Measurements from ENCODE around the gene BPIFB1. TPM values are rescaled to one million over a fixed set of nuclear protein-coding genes. Genes with fewer than 3 reads are reported as not detected.

BPIFB1 gene
- total and polyA plus RNA-seq, 2 of the 13 experiments (the other 11 are each of a cell fraction or from before 2014, with no cell fraction given) = 0.82 to 4.4 TPM

DNA sequence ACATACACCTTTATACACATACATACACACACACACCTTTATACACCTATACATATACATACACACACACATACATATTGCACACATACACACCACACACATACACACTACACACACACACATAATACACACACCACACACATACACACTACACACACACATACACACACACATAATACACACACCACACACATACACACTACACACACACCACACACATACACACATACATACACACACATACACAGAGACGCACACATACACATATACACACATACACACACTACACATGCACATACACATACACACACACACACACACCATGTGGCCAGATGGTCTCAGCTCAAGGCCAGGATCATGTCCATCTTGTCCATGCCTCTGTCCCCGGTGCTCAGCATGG, 25.7 kb downstream of the BPIFB1 start (continued):
- no peak for TF ChIP-seq ZNF777 (CRISPR knock-in tag; IDR thresholded peaks at IDR 0.05)
- no peak for TF ChIP-seq ZBTB1 (CRISPR knock-in tag; IDR thresholded peaks at IDR 0.05; ENCODE audit: borderline replicate concordance)
- TF ChIP-seq ZNF598 (CRISPR knock-in tag; IDR thresholded peaks at IDR 0.05; ENCODE audit: borderline replicate concordance) = no peak
- no peak for TF ChIP-seq SIN3B (IDR thresholded peaks at IDR 0.05; ENCODE audit: low read length)
- no peak for TF ChIP-seq NFYC (CRISPR knock-in tag; IDR thresholded peaks at IDR 0.05)
- peak; percentile 97 for TF ChIP-seq PLRG1 (conservative IDR thresholded peaks at IDR 0.05)
- TF ChIP-seq IKZF4 (CRISPR knock-in tag; IDR thresholded peaks at IDR 0.05; ENCODE audit: borderline replicate concordance, low read depth, not compliant biosample characterization) = no peak
- no peak for TF ChIP-seq ZNF572 (CRISPR knock-in tag; IDR thresholded peaks at IDR 0.05)
- no peak for TF ChIP-seq CEBPG (CRISPR knock-in tag; IDR thresholded peaks at IDR 0.05)
- TF ChIP-seq TEAD3 (CRISPR knock-in tag; optimal IDR thresholded peaks at IDR 0.05; ENCODE audit: borderline replicate concordance) = no peak
- TF ChIP-seq, protein P1, sequence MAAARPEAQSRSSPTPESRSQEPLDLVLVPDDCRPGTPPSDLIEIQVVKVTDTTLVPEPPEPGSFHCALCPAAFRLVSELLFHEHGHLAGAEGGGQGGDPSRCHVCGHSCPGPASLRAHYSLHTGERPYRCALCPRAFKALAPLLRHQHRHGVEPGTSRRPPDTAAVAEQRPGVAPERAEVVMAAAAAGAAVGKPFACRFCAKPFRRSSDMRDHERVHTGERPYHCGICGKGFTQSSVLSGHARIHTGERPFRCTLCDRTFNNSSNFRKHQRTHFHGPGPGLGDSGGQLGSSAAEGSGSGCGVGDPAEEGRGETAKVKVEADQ (CRISPR knock-in tag; IDR thresholded peaks at IDR 0.05; ENCODE audit: borderline replicate concordance) = no peak
- 0 out of 2 replicates have a peak, but pooled peaks have one; percentile 58 for TF ChIP-seq TRIM22 (IDR thresholded peaks at IDR 0.05)
- TF ChIP-seq ZNF382 (CRISPR knock-in tag; IDR thresholded peaks at IDR 0.05; ENCODE audit: borderline replicate concordance) = no peak
- TF ChIP-seq TBX2 (CRISPR knock-in tag; IDR thresholded peaks at IDR 0.05; ENCODE audit: borderline replicate concordance) = no peak
- TF ChIP-seq SNAPC4 (CRISPR knock-in tag; IDR thresholded peaks at IDR 0.05) = no peak
- no peak for TF ChIP-seq NPAS2 (CRISPR knock-in tag; IDR thresholded peaks at IDR 0.05; ENCODE audit: borderline replicate concordance)
- TF ChIP-seq HDAC6 (IDR thresholded peaks at IDR 0.05; ENCODE audit: low read depth, low read length) = no peak
- TF ChIP-seq CREBL2 (CRISPR knock-in tag; IDR thresholded peaks at IDR 0.05; ENCODE audit: borderline replicate concordance) = no peak
- TF ChIP-seq, protein P2, sequence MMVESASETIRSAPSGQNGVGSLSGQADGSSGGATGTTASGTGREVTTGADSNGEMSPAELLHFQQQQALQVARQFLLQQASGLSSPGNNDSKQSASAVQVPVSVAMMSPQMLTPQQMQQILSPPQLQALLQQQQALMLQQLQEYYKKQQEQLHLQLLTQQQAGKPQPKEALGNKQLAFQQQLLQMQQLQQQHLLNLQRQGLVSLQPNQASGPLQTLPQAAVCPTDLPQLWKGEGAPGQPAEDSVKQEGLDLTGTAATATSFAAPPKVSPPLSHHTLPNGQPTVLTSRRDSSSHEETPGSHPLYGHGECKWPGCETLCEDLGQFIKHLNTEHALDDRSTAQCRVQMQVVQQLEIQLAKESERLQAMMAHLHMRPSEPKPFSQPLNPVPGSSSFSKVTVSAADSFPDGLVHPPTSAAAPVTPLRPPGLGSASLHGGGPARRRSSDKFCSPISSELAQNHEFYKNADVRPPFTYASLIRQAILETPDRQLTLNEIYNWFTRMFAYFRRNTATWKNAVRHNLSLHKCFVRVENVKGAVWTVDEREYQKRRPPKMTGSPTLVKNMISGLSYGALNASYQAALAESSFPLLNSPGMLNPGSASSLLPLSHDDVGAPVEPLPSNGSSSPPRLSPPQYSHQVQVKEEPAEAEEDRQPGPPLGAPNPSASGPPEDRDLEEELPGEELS (CRISPR knock-in tag; IDR thresholded peaks at IDR 0.05) = no peak
- no peak for TF ChIP-seq MYPOP (CRISPR knock-in tag; IDR thresholded peaks at IDR 0.05)
- TF ChIP-seq NFRKB (IDR thresholded peaks at IDR 0.05) = peak; percentile 34; the same call in 1 of the 2 replicates
- TF ChIP-seq TRIM24 (CRISPR knock-in tag; IDR thresholded peaks at IDR 0.05) = no peak

Data from HepG2 (cell line).